MM.1S (cell line): Measurements from ENCODE around the gene PLK2.

Experiments
- DNase-seq: peaks from one replicate; pipeline ENCODE4 v3.0.0-alpha.2; 2015
- H2AFZ ChIP-seq: fragments of 300-600 bp; sonication (generic); 2 replicates; pipeline ENCODE4 v1.6.0; 2016; ENCODE audit warnings: antibody characterized with exemption, low read length
- H3F3A ChIP-seq: fragments of 300-600 bp; sonication (generic); 2 replicates; pipeline ENCODE4 v1.6.1; 2016; ENCODE audit warnings: mild to moderate bottlenecking, antibody characterized with exemption, low read length, moderate library complexity, mixed read lengths; ENCODE audit not compliant: insufficient read depth
- H3K27ac ChIP-seq: fragments of 300-600 bp; sonication (generic); 2 replicates; pipeline ENCODE4 v1.5.1; 2016; ENCODE audit warnings: mild to moderate bottlenecking, low read length
- H3K27me3 ChIP-seq: fragments of 300-600 bp; sonication (generic); replicated peaks from 2 replicates; pipeline ENCODE4 v1.6.0; 2016; ENCODE audit warnings: low read length; ENCODE audit not compliant: insufficient read depth
- H3K36me3 ChIP-seq: fragments of 300-600 bp; sonication (generic); replicated peaks from 2 replicates; pipeline ENCODE4 v1.6.1; 2016; ENCODE audit warnings: mild to moderate bottlenecking, low read length, mixed read lengths; ENCODE audit not compliant: insufficient read depth
- H3K4me1 ChIP-seq: fragments of 300-600 bp; sonication (generic); 2 replicates; pipeline ENCODE4 v1.6.1; 2016; ENCODE audit warnings: low read length, mixed read lengths
- H3K4me2 ChIP-seq: fragments of 300-600 bp; sonication (generic); 2 replicates; pipeline ENCODE4 v1.6.0; 2016; ENCODE audit warnings: low read depth, low read length
- H3K4me3 ChIP-seq: fragments of 300-600 bp; sonication (generic); 2 replicates; pipeline ENCODE4 v1.5.1; 2016; ENCODE audit warnings: low read length, mixed read lengths
- H3K79me2 ChIP-seq: fragments of 300-600 bp; sonication (generic); 2 replicates; pipeline ENCODE4 v1.6.1; 2016; ENCODE audit warnings: mixed run types, low read length, mixed read lengths
- H3K9ac ChIP-seq: fragments of 300-600 bp; sonication (generic); 2 replicates; pipeline ENCODE4 v1.6.1; 2016; ENCODE audit warnings: low read length, mixed read lengths
- H3K9me2 ChIP-seq: fragments of 300-600 bp; sonication (generic); replicated peaks from 2 replicates; pipeline ENCODE4 v1.6.1; 2016; ENCODE audit warnings: mild to moderate bottlenecking, low read length, mixed read lengths; ENCODE audit not compliant: insufficient read depth
- H3K9me3 ChIP-seq: fragments of 300-600 bp; sonication (generic); replicated peaks from 2 replicates; pipeline ENCODE4 v1.6.1; 2016; ENCODE audit warnings: mild to moderate bottlenecking, low read length, mixed read lengths; ENCODE audit not compliant: insufficient read depth
- H4K20me1 ChIP-seq: fragments of 300-600 bp; sonication (generic); 2 replicates; pipeline ENCODE4 v1.6.1; 2016; ENCODE audit warnings: mild to moderate bottlenecking, low read length, moderate library complexity, mixed read lengths; ENCODE audit not compliant: insufficient read depth
- CTCF ChIP-seq: fragments of 300-600 bp; sonication (generic); IDR thresholded peaks from 2 replicates; pipeline ENCODE4 v1.5.1; 2016; ENCODE audit warnings: antibody characterized with exemption, low read length, mixed read lengths
- EZH2 ChIP-seq: fragments of 300-600 bp; sonication (generic); optimal IDR thresholded peaks from 2 replicates; pipeline ENCODE3; 2017; ENCODE audit warnings: low read depth, mild to moderate bottlenecking, antibody characterized with exemption, low read length, mixed read lengths
- EZH2phosphoT487 ChIP-seq: fragments of 300-600 bp; sonication (generic); IDR thresholded peaks from 2 replicates; pipeline ENCODE4 v1.6.1; 2018; ENCODE audit warnings: antibody characterized with exemption, low read length

The PLK2 gene

GRCh38 chr5:58469896-58470295 lies 10.0 kb upstream of the PLK2 start:
- Histone ChIP-seq H3K27ac (no peak overlapping the region), H3K9me2 (no peaks in the 10 kb centered on the region), H2AFZ (no peak overlapping the region), H3K27me3 (no peaks in the 10 kb centered on the region), H3K4me3 (no peak overlapping the region), H3K4me2 (no peak overlapping the region), H3K9ac (no peak overlapping the region), H3K79me2 (no peaks in the 10 kb centered on the region), H3K9me3 (no peaks in the 10 kb centered on the region), H4K20me1 (no peaks in the 10 kb centered on the region), H3K4me1 (peaks cover 6% of the 10 kb centered on the region; the same call in 1 of the 2 replicates), H3F3A (no peaks in the 10 kb centered on the region), H3K36me3 (no peaks in the 10 kb centered on the region)
- no peak for DNase-seq
- no peak for TF ChIP-seq CTCF
- TF ChIP-seq EZH2phosphoT487, result no peak

- H3K9me3 ChIP-seq, result no peaks in the 10 kb centered on the region
- H3F3A ChIP-seq, result no peaks in the 10 kb centered on the region
- H3K4me2 ChIP-seq, result no peak overlapping the region
- H3K9ac ChIP-seq, result no peak overlapping the region
- H3K36me3 ChIP-seq, result no peaks in the 10 kb centered on the region
- peaks cover 13% of the 10 kb centered on the region for H3K4me1 ChIP-seq
- no peaks in the 10 kb centered on the region for H3K9me2 ChIP-seq
- peak; percentile 81 for DNase-seq
- H3K79me2 ChIP-seq, result no peaks in the 10 kb centered on the region
- H4K20me1 ChIP-seq, result no peaks in the 10 kb centered on the region
- H3K4me3 ChIP-seq, result no peak overlapping the region
- no peak overlapping the region for H3K27ac ChIP-seq
- TF ChIP-seq EZH2 (no peak), EZH2phosphoT487 (no peak), CTCF (no peak)
- no peaks in the 10 kb centered on the region for H3K27me3 ChIP-seq
- H2AFZ ChIP-seq, result peak overlapping the region; percentile 21; the same call in 1 of the 2 replicates
Observed at GRCh38 chr5:58466939-58467338, 7.1 kb upstream of the PLK2 start.

GRCh38 chr5:58462623-58463230 lies 2.8 kb upstream of the PLK2 start:
- no peaks in the 10 kb centered on the region for H3K36me3 ChIP-seq
- no peaks in the 10 kb centered on the region for H4K20me1 ChIP-seq
- no peak overlapping the region for H3K9ac ChIP-seq
- peak; percentile 62 for DNase-seq
- H2AFZ ChIP-seq, result no peak overlapping the region
- H3F3A ChIP-seq, result peaks cover 3% of the 10 kb centered on the region; the same call in 1 of the 2 replicates
- no peaks in the 10 kb centered on the region for H3K9me3 ChIP-seq
- TF ChIP-seq CTCF (peak; percentile 47), EZH2phosphoT487 (no peak), EZH2 (no peak)
- peaks cover 11% of the 10 kb centered on the region for H3K79me2 ChIP-seq
- H3K4me2 ChIP-seq, result no peak overlapping the region
- H3K27me3 ChIP-seq, result no peaks in the 10 kb centered on the region
- no peak overlapping the region for H3K27ac ChIP-seq
- no peaks in the 10 kb centered on the region for H3K9me2 ChIP-seq
- peaks cover 29% of the 10 kb centered on the region for H3K4me1 ChIP-seq
- no peak overlapping the region for H3K4me3 ChIP-seq
